Measurements from ENCODE around the gene GLIS1.

Gene GLIS1

GRCh38 chr1:53519421-53519820 is 219.5 kb downstream of the GLIS1 start:
- Histone ChIP-seq H3K4me3 (ENCODE audit: insufficient read depth, low read length, poor library complexity, severe bottlenecking) (no peak overlapping the region), H3K36me3 (ENCODE audit: low read length) (no peaks in the 10 kb centered on the region), H3K27ac (ENCODE audit: low read depth, low read length) (no peak overlapping the region), H3K79me2 (ENCODE audit: insufficient read depth, low read length) (no peaks in the 10 kb centered on the region), H3K9me2 (replicated peaks; ENCODE audit: insufficient read depth, low read length) (no peaks in the 10 kb centered on the region), H3K9ac (ENCODE audit: low read length) (no peak overlapping the region), H3F3A (ENCODE audit: insufficient read depth) (no peaks in the 10 kb centered on the region), H3K9me3 (ENCODE audit: insufficient read depth, low read length) (no peaks in the 10 kb centered on the region), H2AFZ (ENCODE audit: low read depth, low read length, severe bottlenecking) (no peak overlapping the region), H4K20me1 (ENCODE audit: low read depth, low read length) (no peaks in the 10 kb centered on the region), H3K27me3 (ENCODE audit: low read length) (no peaks in the 10 kb centered on the region), H3K4me2 (ENCODE audit: low read depth, low read length, poor library complexity, severe bottlenecking) (no peak overlapping the region)
- no peak for TF ChIP-seq EZH2phosphoT487 (conservative IDR thresholded peaks at IDR 0.05; ENCODE audit: low read length)
- TF ChIP-seq, protein P1, sequence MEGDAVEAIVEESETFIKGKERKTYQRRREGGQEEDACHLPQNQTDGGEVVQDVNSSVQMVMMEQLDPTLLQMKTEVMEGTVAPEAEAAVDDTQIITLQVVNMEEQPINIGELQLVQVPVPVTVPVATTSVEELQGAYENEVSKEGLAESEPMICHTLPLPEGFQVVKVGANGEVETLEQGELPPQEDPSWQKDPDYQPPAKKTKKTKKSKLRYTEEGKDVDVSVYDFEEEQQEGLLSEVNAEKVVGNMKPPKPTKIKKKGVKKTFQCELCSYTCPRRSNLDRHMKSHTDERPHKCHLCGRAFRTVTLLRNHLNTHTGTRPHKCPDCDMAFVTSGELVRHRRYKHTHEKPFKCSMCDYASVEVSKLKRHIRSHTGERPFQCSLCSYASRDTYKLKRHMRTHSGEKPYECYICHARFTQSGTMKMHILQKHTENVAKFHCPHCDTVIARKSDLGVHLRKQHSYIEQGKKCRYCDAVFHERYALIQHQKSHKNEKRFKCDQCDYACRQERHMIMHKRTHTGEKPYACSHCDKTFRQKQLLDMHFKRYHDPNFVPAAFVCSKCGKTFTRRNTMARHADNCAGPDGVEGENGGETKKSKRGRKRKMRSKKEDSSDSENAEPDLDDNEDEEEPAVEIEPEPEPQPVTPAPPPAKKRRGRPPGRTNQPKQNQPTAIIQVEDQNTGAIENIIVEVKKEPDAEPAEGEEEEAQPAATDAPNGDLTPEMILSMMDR (IDR thresholded peaks at IDR 0.05; ENCODE audit: insufficient read depth, low read length, poor library complexity, severe bottlenecking) = no peak

DNA sequence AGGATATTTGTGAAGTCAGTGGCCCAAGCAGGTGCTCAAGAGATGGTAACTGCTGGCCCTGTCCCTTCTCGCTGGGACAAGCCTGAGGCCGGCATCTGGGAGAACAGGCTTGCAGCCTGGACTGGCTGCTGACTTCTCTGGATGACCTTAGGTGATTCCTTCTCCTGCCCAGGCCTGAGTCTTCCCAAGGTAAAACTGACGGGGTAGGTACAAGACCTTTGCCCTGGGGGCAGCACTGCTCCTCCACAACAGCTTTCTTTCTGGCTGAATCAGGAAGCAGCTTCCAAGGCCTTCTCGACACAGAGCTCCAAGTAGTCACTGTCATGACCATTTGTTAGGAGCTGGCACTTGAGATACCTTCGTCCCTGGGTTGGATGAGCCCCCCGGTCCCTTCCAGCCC is 220.2 kb downstream of the GLIS1 start:
- Histone ChIP-seq H3K4me2 (ENCODE audit: low read depth, low read length, poor library complexity, severe bottlenecking) (no peak overlapping the region), H3K9me2 (replicated peaks; ENCODE audit: insufficient read depth, low read length) (no peaks in the 10 kb centered on the region), H3K79me2 (ENCODE audit: insufficient read depth, low read length) (no peaks in the 10 kb centered on the region), H3K4me3 (ENCODE audit: insufficient read depth, low read length, poor library complexity, severe bottlenecking) (no peak overlapping the region), H3K36me3 (ENCODE audit: low read length) (no peaks in the 10 kb centered on the region), H3K27ac (ENCODE audit: low read depth, low read length) (no peak overlapping the region), H3K9ac (ENCODE audit: low read length) (no peak overlapping the region), H3K27me3 (ENCODE audit: low read length) (no peaks in the 10 kb centered on the region), H3K9me3 (ENCODE audit: insufficient read depth, low read length) (no peaks in the 10 kb centered on the region), H2AFZ (ENCODE audit: low read depth, low read length, severe bottlenecking) (no peak overlapping the region), H4K20me1 (ENCODE audit: low read depth, low read length) (no peaks in the 10 kb centered on the region), H3F3A (ENCODE audit: insufficient read depth) (no peaks in the 10 kb centered on the region)
- TF ChIP-seq EZH2phosphoT487 (conservative IDR thresholded peaks at IDR 0.05; ENCODE audit: low read length) = no peak
- TF ChIP-seq, protein P1 (IDR thresholded peaks at IDR 0.05; ENCODE audit: insufficient read depth, low read length, poor library complexity, severe bottlenecking) = no peak

- Histone ChIP-seq H3K9ac (ENCODE audit: low read length) (no peak overlapping the region), H3K27me3 (ENCODE audit: low read length) (no peaks in the 10 kb centered on the region), H3F3A (ENCODE audit: insufficient read depth) (no peaks in the 10 kb centered on the region), H3K27ac (ENCODE audit: low read depth, low read length) (no peak overlapping the region), H3K4me3 (ENCODE audit: insufficient read depth, low read length, poor library complexity, severe bottlenecking) (no peak overlapping the region), H2AFZ (ENCODE audit: low read depth, low read length, severe bottlenecking) (no peak overlapping the region), H3K4me2 (ENCODE audit: low read depth, low read length, poor library complexity, severe bottlenecking) (no peak overlapping the region), H3K79me2 (ENCODE audit: insufficient read depth, low read length) (no peaks in the 10 kb centered on the region), H3K9me2 (replicated peaks; ENCODE audit: insufficient read depth, low read length) (no peaks in the 10 kb centered on the region), H3K36me3 (ENCODE audit: low read length) (no peaks in the 10 kb centered on the region), H4K20me1 (ENCODE audit: low read depth, low read length) (no peaks in the 10 kb centered on the region), H3K9me3 (ENCODE audit: insufficient read depth, low read length) (no peaks in the 10 kb centered on the region)
- no peak for TF ChIP-seq EZH2phosphoT487 (conservative IDR thresholded peaks at IDR 0.05; ENCODE audit: low read length)
- TF ChIP-seq, protein P1 (IDR thresholded peaks at IDR 0.05; ENCODE audit: insufficient read depth, low read length, poor library complexity, severe bottlenecking) = no peak
Observed at GRCh38 chr1:53517821-53518352, 221.1 kb downstream of the GLIS1 start.
